ENCODE data around the gene LRP6. TPM values are rescaled to one million over a fixed set of nuclear protein-coding genes. Genes with fewer than 3 reads are reported as not detected.
A peak's percentile ranks its signal among the peaks of the same experiment; 100 is the strongest.

Gene LRP6
- total and polyA plus RNA-seq, 2 of the 13 experiments (the other 11 are each of a cell fraction or from before 2014, with no cell fraction given): 33.8 to 42.0 TPM

DNA sequence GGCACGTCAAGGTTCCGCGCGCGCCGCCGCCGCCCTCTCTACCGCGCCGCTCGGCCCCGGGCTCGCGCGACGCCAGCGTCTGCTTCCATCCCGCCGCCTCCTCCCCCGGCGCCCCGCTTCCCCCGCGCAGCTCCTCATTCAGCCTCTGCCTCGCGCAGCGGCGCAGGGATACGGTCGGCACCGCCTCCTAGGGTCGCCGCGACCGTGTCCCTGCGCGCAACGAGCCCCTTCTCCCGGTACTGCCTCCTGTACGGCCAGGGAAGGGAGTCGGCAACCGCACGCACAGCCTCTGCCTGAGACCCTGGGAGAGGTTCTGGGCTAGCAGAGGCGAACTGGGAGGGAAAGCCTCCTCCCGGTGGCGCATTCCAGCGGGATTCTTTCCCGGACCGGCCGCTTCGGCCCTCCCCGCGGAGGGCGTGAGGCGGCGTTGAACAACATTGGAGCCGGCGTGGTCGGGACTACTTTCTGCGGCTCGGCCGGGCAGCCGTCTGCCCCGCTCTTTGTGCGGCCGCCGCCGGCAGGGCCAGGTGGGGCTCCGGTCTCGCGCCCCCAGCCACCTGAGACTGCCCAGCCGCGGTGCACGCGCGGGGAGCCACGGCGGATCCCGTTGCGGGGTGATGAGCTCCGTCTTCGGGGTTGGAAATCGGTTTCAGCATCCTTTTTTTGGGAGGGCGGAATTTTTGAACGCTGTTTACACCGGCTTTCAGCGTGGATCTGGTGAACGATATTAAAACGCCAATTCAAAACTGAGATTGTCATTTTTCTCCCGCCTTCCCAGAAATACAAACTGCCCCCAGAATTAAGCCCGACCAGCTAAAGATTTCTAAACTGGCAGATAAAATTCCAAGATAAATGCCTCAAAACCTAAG, at the start of gene LRP6 (continued):
- peak; percentile 85 for TF ChIP-seq ZNF512 (CRISPR knock-in tag; IDR thresholded peaks at IDR 0.05)
- TF ChIP-seq GRHL1 (CRISPR knock-in tag; conservative IDR thresholded peaks at IDR 0.05): no peak
- no peak for TF ChIP-seq SIN3B (IDR thresholded peaks at IDR 0.05; ENCODE audit: low read length)
- peak in 1 of 2 experiments; percentile 57; a peak in 1 of 4 replicates for TF ChIP-seq NR2F1 (CRISPR knock-in tag; IDR thresholded peaks at IDR 0.05)
- TF ChIP-seq CSRNP2 (CRISPR knock-in tag; conservative IDR thresholded peaks at IDR 0.05; ENCODE audit: low read depth): no peak
- peak; percentile 95 for TF ChIP-seq HIVEP1 (CRISPR knock-in tag; IDR thresholded peaks at IDR 0.05)
- TF ChIP-seq SP4 (CRISPR knock-in tag; IDR thresholded peaks at IDR 0.05): peak; percentile 100
- peak; percentile 81 for TF ChIP-seq ZMYM3 (CRISPR knock-in tag; IDR thresholded peaks at IDR 0.05)
- TF ChIP-seq ZNF556 (CRISPR knock-in tag; IDR thresholded peaks at IDR 0.05; ENCODE audit: borderline replicate concordance): peak; percentile 97; the same call in 1 of the 2 replicates
- peak; percentile 96 for TF ChIP-seq ZNF17 (CRISPR knock-in tag; IDR thresholded peaks at IDR 0.05)
- TF ChIP-seq ZNF598 (CRISPR knock-in tag; IDR thresholded peaks at IDR 0.05; ENCODE audit: borderline replicate concordance): peak; percentile 93
- TF ChIP-seq, protein P1, sequence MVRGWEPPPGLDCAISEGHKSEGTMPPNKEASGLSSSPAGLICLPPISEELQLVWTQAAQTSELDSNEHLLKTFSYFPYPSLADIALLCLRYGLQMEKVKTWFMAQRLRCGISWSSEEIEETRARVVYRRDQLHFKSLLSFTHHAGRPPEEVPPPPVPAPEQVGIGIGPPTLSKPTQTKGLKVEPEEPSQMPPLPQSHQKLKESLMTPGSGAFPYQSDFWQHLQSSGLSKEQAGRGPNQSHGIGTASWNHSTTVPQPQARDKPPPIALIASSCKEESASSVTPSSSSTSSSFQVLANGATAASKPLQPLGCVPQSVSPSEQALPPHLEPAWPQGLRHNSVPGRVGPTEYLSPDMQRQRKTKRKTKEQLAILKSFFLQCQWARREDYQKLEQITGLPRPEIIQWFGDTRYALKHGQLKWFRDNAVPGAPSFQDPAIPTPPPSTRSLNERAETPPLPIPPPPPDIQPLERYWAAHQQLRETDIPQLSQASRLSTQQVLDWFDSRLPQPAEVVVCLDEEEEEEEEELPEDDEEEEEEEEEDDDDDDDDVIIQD (CRISPR knock-in tag; IDR thresholded peaks at IDR 0.05; ENCODE audit: low read depth): peak; percentile 76
- TF ChIP-seq SIX4 (CRISPR knock-in tag; IDR thresholded peaks at IDR 0.05): no peak; the same call in 1 of the 2 replicates
- TF ChIP-seq PHF8 (CRISPR knock-in tag; IDR thresholded peaks at IDR 0.05): peak; percentile 81
- TF ChIP-seq PATZ1 (CRISPR knock-in tag; IDR thresholded peaks at IDR 0.05): peak; percentile 90
- TF ChIP-seq, protein P2, sequence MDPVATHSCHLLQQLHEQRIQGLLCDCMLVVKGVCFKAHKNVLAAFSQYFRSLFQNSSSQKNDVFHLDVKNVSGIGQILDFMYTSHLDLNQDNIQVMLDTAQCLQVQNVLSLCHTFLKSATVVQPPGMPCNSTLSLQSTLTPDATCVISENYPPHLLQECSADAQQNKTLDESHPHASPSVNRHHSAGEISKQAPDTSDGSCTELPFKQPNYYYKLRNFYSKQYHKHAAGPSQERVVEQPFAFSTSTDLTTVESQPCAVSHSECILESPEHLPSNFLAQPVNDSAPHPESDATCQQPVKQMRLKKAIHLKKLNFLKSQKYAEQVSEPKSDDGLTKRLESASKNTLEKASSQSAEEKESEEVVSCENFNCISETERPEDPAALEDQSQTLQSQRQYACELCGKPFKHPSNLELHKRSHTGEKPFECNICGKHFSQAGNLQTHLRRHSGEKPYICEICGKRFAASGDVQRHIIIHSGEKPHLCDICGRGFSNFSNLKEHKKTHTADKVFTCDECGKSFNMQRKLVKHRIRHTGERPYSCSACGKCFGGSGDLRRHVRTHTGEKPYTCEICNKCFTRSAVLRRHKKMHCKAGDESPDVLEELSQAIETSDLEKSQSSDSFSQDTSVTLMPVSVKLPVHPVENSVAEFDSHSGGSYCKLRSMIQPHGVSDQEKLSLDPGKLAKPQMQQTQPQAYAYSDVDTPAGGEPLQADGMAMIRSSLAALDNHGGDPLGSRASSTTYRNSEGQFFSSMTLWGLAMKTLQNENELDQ (CRISPR knock-in tag; IDR thresholded peaks at IDR 0.05; ENCODE audit: borderline replicate concordance): no peak
- TF ChIP-seq SNRNP70 (IDR thresholded peaks at IDR 0.05; ENCODE audit: low read depth, low read length): no peak

Measured in HepG2 (cell line).